NCI-H2196 (cell line): ENCODE measurements around the gene FIP1L1.
A peak's percentile ranks its signal among the peaks of the same experiment; 100 is the strongest.
"Not testable (repeated sequence)": the region's sequence is repeated elsewhere in the genome, so short reads cannot be mapped to it uniquely, and the experiment has no call there.

ENCODE experiments used
- DNase-seq: peaks from one replicate; lab custom pipeline; 2025; ENCODE audit not compliant: unreplicated experiment; lab: John Stamatoyannopoulos, UW

The FIP1L1 gene, protein sequence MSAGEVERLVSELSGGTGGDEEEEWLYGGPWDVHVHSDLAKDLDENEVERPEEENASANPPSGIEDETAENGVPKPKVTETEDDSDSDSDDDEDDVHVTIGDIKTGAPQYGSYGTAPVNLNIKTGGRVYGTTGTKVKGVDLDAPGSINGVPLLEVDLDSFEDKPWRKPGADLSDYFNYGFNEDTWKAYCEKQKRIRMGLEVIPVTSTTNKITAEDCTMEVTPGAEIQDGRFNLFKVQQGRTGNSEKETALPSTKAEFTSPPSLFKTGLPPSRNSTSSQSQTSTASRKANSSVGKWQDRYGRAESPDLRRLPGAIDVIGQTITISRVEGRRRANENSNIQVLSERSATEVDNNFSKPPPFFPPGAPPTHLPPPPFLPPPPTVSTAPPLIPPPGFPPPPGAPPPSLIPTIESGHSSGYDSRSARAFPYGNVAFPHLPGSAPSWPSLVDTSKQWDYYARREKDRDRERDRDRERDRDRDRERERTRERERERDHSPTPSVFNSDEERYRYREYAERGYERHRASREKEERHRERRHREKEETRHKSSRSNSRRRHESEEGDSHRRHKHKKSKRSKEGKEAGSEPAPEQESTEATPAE

DNA sequence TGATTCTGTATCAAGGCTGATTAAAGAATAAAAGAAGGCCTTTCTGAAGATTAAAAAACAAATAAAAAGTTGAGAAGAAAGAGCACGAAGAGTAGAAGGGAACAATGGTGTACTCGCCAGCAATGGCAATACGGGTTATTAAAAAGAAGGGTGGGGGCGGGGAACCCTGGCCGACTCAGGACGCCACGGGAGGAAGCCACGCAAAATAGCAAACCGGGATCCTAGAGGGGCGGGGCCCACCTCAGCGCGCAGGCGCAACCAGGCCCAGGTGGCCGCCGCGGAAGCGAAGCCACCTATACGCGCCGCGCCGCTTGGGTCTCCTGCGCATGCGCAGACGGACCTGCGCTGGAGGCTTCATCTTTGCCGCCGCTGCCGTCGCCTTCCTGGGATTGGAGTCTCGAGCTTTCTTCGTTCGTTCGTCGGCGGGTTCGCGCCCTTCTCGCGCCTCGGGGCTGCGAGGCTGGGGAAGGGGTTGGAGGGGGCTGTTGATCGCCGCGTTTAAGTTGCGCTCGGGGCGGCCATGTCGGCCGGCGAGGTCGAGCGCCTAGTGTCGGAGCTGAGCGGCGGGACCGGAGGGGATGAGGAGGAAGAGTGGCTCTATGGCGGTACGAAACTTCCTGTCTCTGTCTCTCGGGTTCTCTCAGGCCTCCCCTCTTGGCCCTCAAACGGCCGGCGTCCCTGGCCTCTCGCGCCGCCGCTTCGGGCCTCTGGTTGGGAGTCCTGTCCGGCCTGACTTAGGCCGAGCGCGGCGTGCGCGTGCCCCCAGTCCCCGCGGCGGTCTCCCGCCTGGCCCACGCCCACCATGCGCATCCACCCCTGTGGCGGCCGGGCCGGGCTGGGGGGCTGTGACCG lies at the start of gene FIP1L1:
TSS of gene FIP1L1 (plus strand) at position 323 of the 852 bp plus-strand sequence. CDS start at position 521, 198 bp downstream.
- peak; percentile 86 for DNase-seq

DNA sequence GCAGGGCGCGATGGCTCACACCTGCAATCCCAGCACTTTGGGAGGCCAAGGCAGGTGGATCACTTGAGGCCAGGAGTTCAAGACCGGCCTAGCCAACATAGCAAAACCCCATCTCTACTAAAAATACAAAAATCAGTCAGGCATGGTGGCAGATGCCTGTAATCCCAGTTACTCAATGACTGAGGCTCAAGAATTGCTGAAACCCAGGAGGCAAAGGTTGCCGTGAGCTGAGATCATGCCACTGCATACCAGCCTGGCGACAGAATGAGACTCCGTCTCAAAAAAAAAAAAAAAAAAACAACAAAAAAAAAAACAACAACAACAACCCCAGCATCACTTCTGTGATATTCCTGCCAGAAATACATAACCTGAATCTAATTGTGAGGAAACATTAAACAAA lies 42.5 kb upstream of the FIP1L1 start:
- not testable (repeated sequence) for DNase-seq

DNA sequence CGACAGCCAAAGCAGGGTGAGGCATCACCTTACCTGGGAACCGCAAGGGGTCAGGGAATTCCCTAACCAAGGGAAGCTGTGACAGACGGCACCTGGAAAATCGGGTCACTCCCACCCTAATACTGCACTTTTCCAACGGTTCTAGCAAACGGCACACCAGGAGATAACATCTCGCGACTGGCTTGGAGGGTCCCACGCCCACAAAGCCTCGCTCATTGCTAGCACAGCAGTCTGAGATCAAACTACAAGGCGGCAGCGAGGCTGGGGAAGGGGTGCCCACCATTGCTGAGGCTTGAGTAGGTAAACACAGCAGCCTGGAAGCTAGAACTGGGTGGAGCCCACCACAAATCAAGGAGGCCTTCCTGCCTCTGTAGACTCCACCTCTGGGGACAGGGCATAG lies 37.3 kb upstream of the FIP1L1 start:
- not testable (repeated sequence) for DNase-seq

DNA sequence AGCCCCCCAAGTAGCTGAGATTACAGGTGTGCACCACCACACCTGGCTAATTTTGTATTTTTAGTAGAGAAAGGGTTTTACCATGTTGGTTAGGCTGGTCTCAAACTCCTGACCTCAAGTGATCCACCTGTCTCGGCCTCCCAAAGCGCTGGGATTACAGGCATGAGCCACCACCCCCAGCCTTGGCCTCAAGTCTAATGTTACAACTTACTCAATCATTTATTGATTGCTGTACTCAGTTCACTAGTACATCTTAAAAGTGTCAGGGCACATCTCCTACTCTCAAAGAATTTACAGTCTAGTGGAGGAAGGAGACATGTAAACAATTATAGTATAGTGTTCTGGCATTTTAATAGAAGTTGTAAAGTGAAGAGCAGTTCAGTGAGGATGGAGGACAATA lies 31.0 kb upstream of the FIP1L1 start:
- not testable (repeated sequence) for DNase-seq

DNA sequence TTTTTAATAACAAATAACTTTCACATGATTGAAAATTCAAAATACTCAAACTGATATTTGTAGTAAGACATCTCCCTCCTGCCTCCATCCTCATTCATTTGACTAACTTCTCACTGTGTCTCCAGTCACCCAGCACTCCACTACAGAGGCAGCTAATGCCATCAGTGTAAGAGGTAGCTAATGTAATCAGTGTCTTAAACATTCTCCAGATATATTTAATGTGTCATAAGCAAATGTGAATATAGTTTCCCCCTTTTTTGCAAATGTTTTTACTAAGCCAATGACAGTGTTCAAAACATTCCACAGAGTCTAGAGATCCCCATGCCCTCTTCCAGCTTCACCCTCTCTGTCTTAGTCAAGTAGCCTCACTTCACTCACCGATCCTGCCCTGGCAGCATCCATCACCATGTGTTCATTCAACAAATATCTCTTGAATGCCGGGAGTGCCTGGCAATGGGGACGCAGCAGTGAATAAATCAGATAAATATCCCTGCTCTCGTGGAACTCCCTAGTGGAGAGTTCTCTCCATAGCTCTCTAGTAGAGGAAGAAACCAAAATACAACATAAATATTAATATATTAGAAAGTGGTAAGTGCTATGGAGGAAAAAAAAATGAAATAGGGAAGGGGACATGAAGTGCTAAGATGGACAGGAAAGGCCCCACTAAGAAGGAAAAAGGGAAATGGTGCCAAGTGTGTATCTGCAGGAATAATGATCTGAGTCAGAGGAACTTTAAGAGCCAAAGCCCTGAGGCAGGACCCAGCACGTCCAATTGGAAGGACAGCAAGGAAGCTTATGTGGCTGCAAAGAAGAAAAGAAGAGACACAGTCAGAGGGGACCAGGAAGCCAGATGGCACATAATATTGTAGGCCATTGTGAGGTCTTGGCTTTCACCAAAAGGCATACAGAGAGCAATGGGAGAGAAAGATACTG lies 30.3 kb upstream of the FIP1L1 start:
- no peak for DNase-seq

DNA sequence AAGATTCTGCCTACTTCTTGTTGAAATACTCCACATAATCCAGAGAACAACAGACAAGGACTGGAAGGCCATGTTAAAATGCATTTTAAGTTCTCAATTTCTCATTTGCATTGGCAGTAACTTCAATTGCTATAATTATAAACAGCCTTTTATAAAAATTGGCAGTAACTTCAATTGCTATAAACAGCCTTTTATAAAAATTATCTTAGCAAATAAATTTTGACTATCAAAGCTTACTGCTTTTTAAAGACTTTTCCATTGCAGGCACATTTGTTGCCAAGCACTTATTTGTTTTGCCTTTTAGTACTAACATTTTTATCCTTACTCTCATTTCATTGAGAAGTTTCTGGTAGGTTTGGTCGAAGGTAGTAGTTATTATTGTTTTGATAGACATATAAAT lies 29.4 kb upstream of the FIP1L1 start:
- no peak for DNase-seq

DNA sequence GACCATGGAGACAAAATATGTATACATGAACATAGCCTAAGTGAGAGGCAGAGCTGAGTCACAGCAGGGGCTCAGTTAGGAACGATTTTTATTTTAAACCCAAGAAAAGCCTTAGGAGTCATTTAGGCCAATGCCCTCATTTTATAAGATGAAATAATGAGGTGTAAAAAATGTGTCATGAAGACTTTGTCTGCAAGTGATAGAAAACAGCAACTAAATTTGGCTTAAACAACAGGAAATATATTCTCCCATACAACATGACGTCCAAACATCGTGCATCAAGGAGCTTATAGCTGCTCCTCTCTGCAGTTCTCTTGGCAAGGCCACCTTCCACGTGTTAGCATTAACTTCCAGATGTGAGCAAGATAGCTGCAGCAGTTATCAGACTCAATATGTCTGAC lies 28.4 kb upstream of the FIP1L1 start:
- no peak for DNase-seq

DNA sequence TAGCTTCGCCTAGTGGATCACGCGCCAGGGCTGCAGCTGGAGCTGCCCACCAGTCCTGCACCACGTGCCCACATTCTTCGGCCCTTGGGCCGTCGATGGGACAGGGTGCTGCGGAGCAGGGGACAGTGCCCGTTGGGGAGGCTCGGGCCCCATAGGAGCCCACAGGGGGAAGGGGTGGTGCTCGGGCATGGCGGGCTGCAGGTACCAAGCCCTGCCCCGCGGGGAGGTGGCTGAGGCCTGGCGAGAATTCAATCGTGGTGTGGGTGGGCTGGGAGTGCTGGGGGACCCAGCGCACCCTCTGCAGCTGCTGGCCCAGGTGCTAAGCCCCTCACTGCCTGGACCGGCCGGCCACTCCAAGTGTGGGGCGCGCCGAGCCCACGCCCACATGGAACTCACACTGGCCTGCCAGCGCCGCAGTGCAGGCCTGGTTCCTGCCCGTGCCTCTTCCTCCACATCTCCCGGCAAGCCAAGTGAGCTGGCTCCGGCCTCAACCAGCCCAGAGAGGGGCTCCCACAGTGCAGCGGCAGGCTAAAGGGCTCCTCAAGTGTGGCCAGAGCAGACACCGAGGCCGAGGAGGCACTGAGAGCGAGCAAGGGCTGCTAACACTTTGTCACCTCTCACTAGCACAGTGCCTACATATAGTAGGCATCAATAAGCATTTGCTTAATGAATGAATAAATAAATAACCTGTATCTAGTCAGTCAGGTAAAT lies 23.3 kb upstream of the FIP1L1 start:
- DNase-seq = no peak

DNA sequence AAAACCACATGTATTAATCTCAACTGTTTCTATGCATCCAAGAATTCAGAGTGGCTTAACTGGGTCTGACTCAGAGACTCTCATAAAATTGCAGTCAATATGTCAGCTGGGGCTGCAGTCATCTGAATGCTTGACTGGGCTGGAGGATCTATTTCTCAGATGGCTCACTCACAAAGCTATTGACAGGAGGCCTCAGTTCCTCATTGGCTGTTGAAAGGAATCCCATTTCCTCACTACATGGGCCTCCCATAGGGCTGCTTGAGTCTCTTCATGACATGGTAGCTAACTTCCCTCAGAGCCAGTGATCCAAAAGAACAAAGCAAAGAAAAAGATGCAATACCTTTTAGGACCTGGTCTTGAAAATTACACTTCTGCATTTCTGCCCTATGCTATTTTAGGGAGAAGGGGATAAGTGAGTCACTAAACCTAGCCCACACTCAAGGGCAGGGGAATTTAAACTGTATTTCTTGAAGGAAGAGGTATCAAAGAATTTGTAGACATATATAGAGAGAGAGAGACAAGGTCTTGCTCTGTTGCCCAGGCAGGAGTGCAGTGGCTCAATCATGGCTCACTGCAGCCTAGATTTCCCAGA lies 21.4 kb upstream of the FIP1L1 start:
- DNase-seq = no peak

DNA sequence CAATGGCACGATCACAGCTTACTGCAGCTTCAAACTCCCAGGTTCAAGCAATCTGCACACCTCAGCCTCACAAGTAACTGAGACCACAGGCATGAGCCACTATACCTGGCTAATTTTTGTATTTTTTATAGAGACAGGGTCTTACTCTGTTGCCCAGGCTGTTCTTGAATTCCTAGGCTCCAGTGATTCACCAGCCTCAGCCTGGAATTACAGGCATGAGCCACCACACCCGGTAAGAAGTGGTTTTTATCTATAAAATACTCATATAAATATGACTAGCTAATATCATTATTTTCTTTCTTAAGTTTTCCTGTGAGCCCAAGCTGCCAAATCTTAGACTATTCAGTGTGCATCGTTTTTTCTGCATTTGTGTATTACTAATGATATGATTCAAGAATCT lies 16.0 kb upstream of the FIP1L1 start:
- DNase-seq = no peak

DNA sequence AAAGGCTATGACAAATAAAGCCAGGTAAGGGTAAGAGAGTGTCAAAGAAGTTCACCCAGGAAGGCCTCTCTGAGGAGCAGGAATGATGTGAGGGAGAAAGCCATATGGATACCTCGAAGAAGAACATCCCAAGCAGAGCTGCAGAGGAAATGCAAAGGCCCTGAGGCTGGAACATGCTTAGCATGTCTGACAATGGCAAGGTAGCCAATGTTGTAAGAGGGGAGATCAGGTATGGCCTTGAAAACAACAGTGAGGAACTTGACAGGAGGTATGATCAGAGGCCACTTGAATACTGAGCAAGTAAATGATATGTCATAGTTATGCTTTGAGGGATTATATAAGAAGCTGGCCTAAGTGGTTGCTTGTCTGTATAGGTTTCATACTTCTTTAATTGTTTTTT lies 15.3 kb upstream of the FIP1L1 start:
- DNase-seq = no peak

DNA sequence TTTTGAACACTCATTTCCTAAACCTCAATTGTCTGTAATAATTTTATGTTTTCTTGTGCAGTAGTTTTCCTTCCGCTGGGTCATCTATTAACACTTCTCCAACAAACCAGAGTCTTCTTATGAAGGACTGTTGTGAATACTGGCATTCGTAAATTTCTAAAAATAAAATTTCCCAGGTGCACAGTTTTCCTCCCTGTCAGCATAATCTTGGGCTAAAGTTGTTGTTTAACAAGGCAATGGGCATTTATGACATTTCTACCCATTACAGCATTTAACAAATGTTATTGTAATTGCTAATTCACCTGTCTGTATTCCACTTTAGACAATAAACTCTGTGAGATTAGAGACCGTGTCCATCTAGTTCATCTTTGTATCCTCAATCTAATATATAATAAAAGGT lies 12.8 kb upstream of the FIP1L1 start:
- DNase-seq = no peak

DNA sequence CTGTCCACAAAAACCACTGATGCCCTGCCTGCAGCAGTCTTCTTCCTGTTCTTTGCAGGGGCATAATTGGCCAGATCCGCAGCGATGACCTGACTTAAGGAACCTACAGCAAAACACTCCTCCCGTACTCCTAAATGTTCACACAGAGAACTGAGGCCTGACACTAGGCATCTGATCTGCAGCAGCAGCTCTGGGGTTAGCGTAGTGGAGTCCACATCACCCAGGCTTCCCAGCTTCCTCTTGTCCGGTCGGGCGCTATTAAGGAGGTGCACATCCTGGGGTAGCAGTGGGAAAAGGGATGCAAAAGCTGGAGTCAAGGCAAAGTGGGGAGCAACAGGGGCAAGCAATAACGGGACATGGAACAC lies 12.3 kb upstream of the FIP1L1 start:
- DNase-seq = no peak

DNA sequence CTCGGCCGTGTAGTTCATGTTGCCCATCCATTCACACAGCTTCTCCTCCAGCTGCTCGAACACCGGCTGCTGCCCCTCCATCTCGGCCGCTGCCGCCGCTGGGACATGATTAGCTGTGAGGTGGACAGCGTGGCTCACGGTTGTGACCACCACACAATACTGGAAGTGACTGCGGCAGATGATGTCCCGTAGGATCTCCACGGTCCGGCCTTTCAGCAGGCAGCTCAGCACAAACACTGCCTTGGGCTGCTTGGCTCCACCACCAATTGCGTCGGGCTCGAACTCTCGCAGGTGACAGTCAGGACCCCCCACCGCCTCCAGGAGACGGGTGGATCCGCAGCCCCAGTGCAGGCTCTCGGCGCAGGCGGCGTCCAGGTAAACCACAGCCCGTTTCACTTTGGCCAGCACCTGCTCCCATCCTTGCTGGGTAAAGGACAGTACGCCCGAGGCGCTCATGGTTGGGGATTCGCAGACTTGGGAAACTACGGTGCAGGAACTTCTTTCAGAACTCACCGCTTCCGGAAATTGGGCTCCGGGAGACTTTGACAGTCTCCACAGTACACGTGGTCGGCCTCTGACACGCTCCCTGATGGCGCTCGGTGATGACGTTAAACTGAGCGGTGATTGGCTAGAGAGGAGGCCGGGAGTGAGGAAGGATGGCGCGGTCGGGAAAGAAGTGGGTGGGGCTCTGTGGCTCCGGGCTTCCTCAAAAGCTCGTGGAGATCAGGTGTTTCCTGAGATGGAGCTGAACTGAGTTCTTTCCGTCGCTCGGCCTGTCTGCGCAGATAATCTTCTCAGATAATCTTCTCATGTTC lies 11.7 kb upstream of the FIP1L1 start, which contains the start of gene SCFD2:
TSS of gene SCFD2 (minus strand) at position 576 of the 815 bp plus-strand sequence.
- peak; percentile 84 for DNase-seq

DNA sequence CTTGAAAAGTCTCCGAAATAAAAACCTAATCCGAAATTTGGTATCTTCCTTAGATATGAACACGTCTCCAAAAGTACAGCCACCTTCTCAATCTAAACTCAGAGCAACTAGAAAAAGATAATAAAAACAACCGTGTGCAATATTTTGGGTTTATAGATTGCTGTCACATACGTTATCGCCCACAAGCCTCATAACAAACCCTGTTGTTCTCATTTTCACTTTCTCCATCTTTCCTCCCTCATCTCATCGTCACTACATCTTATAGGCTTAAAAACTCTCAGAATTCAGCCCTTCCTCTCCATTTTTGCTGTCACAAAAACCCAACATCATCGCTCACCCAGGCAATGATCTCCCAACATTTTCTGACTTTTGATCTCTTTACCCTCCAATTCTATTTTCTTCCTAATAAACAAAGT lies 11.1 kb upstream of the FIP1L1 start:
- no peak for DNase-seq

DNA sequence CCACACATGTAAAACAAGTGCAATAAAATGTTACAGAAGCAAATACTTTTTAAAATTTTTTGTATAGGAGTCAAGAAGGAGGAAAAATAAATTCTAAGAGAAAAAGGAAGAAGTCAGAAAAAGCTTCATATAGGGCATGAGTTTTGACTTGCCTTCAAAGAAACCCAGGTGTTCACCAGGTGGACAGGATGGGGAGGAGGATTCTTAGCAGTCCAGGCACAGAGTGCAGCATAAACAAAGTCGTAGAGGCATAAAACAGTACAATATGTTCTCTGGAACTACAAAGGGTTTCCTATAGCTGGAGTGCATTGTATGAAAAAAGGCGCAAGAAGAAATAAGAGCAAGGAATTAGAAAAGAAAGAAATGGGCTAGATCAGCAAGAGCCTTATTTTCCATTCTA lies 9.7 kb upstream of the FIP1L1 start:
- DNase-seq = no peak

DNA sequence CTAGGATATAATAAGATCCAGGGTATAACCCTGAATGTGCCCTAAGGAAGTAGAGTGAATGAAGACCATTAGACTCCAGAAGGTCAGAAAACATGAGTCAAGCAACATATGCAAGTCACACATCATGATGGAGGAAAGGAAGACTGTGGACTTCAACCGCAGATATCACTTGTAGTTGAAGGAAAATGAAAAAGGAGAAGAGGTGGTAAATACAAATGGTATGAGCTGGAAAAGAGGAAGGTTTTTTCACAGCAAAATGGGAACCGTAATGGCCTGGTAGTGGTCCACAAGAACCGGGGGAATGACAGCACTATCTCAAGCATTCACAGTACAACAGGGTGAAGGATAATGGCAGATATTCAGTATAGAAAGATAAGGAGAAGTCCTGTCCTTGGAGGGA lies 6.4 kb upstream of the FIP1L1 start:
- no peak for DNase-seq

DNA sequence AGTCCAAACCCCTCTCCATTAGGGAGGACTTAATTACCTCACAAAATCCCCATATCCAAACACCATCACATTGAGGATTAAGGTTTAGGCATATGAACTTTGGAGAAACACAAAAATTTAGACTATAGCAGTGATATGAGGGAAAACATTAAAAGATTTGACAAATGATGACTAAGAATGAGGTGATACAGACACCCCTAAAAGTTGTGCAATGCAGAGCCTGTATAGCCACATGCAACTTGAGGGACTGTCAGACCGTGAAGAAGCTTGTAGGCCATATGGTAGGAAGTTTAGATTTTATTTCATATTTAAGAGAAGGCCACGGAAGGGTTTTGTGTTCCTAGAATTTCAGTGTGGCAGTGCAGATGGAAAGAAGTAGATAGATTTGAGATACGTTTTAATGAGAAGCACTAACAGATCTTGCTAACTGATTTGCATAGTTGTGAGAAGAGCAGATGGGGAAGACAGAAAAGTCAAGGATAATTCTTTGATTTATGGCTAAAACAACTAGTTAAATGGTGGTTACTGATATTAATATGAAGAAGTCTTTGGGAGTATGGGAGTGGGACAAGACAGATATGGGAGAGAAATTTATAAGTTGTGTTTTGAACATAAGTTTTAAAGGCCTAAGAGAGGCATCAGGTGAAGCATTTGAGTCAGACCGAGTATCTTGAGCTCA lies 5.5 kb upstream of the FIP1L1 start:
- no peak for DNase-seq
